ENCODE results near the gene CBLB.

Gene CBLB

DNA sequence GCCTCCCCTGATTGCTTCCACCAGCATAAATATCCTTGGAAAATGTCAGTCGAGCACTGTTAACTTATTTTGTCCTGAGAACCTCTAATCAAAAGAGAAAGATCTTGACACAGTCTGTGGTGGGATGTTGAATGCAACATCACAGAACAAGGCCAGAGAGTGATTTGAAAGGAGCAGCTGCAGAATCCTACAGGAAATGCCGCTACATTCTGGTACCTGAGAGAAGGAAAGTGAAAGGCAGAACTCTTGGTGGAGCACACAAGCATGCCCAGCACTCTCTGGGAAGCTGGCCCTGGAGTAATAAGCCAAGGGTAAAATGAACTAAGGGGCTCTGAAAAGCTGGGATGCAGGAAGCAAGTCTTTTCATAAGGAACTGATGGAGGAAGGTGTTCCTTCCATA is 75.8 kb downstream of the CBLB start:
- TF ChIP-seq CTCF (IDR thresholded peaks at IDR 0.05; ENCODE audit: borderline replicate concordance, control extremely low read depth, extremely low read depth, insufficient read depth, missing control alignments) = no peak
- in situ Hi-C loops (cut with MboI; ENCODE audit: low sequenced_read_pairs, unreplicated experiment) = no loop called here
- DNase-seq (ENCODE audit: low spot score) = no peak

DNA sequence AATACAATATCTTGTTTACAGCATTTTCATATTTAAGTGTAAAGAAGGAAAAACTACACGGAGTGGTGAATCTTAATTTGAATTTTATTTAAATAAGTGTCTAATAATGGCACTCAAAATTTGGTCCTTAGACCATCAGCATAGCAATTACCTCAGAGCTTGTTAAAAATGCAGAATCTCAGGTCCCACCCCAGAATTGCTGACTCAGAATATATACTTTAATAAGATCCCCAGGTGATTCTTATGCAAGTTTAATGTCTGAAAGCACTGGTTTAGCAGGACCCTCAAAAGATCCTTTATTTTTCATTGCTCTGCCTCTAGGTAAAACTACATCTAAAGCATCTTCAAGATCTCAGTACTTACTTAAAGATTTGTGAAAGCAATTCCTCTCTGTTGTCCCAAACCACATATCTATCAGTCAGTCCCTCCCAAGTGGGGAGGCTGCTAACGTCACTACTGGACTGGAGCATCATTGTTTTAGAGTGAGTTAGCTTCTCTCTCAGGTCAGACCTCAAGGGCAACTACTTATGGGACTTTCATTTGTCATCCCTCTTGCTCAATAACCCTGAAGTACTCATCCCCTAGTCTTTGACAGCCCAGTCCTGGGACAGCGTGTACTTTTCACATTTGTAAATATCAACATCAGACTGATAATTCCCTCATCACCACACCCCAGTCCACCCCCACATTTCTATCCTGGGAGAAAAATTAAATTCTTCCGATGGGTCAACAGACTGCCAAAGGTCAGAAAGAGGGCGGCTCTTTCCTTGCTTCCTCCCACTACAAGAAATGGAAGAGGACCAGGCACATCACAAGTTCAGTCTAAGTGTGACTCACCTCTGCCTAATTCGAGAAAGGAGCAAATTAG is 76.7 kb downstream of the CBLB start:
- no peak for DNase-seq (ENCODE audit: low spot score)
- in situ Hi-C loops (cut with MboI; ENCODE audit: low sequenced_read_pairs, unreplicated experiment) = no loop called here
- no peak for TF ChIP-seq CTCF (IDR thresholded peaks at IDR 0.05; ENCODE audit: borderline replicate concordance, control extremely low read depth, extremely low read depth, insufficient read depth, missing control alignments)

DNA sequence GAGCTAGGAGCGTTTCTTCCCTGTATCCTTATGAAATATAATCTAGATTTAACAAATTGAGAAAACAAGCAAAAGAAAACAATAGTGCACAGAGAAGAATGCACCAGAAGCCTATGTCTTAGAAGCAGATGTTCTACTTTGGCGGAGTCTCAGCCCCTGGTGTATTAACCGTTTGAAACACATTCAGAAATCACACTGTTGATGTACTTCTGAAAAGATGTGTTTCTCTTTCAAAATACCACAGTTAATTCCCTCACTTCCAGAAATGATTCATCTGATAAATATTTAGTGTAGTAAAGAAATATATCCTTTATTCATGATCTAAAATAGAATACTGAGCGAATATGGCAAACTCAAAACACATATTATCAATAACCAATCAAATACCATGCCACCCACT is 77.7 kb downstream of the CBLB start:
- no peak for DNase-seq (ENCODE audit: low spot score)
- no peak for TF ChIP-seq CTCF (IDR thresholded peaks at IDR 0.05; ENCODE audit: borderline replicate concordance, control extremely low read depth, extremely low read depth, insufficient read depth, missing control alignments)
- in situ Hi-C loops (cut with MboI; ENCODE audit: low sequenced_read_pairs, unreplicated experiment) = no loop called here

DNA sequence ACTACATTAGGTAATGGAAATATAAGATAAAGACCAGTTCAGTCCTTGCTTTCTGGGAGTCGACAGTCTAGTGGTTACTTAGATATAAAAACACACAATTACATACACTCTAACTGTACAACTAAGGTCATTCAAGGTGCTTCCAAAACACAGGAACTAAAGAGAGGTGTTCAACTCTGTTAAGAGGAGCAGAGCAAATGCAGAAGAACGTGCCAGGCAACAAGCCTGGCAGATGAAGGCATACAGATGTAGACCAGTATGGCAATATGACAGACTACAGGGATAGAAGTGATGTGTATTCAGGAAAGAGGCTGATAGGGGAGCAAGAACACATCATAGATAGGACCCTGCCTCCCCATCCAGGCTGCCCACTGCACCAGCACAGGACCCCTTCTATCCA is 78.3 kb downstream of the CBLB start:
- in situ Hi-C loops (cut with MboI; ENCODE audit: low sequenced_read_pairs, unreplicated experiment) = no loop called here
- DNase-seq (ENCODE audit: low spot score) = no peak
- TF ChIP-seq CTCF (IDR thresholded peaks at IDR 0.05; ENCODE audit: borderline replicate concordance, control extremely low read depth, extremely low read depth, insufficient read depth, missing control alignments) = no peak

- DNase-seq (ENCODE audit: low spot score) = no peak
- TF ChIP-seq CTCF (IDR thresholded peaks at IDR 0.05; ENCODE audit: borderline replicate concordance, control extremely low read depth, extremely low read depth, insufficient read depth, missing control alignments) = no peak
- in situ Hi-C loops (cut with MboI; ENCODE audit: low sequenced_read_pairs, unreplicated experiment) = no loop called here
Observed at GRCh38 chr3:105788593-105788992, 80.2 kb downstream of the CBLB start.

- no peak for TF ChIP-seq CTCF (IDR thresholded peaks at IDR 0.05; ENCODE audit: borderline replicate concordance, control extremely low read depth, extremely low read depth, insufficient read depth, missing control alignments)
- no peak for DNase-seq (ENCODE audit: low spot score)
- in situ Hi-C loops (cut with MboI; ENCODE audit: low sequenced_read_pairs, unreplicated experiment) = no loop called here
Observed at GRCh38 chr3:105787453-105787852, 81.4 kb downstream of the CBLB start.
